ENCODE results near the gene RRBP1. TPM values are rescaled to one million over a fixed set of nuclear protein-coding genes. Genes with fewer than 3 reads are reported as not detected.

The RRBP1 gene
- total RNA-seq, 1 experiment from 2014 or later: 45.3 TPM

- TF ChIP-seq, protein P1, sequence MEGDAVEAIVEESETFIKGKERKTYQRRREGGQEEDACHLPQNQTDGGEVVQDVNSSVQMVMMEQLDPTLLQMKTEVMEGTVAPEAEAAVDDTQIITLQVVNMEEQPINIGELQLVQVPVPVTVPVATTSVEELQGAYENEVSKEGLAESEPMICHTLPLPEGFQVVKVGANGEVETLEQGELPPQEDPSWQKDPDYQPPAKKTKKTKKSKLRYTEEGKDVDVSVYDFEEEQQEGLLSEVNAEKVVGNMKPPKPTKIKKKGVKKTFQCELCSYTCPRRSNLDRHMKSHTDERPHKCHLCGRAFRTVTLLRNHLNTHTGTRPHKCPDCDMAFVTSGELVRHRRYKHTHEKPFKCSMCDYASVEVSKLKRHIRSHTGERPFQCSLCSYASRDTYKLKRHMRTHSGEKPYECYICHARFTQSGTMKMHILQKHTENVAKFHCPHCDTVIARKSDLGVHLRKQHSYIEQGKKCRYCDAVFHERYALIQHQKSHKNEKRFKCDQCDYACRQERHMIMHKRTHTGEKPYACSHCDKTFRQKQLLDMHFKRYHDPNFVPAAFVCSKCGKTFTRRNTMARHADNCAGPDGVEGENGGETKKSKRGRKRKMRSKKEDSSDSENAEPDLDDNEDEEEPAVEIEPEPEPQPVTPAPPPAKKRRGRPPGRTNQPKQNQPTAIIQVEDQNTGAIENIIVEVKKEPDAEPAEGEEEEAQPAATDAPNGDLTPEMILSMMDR (IDR thresholded peaks at IDR 0.05; ENCODE audit: unreplicated experiment): no peak
- CTCF ChIA-PET: no interaction called here
- no TSS peak for BruUV-seq (replicated peaks)
- Mint-ChIP-seq H3K36me3 (ENCODE audit: insufficient read depth, unreplicated experiment) (no peaks in the 10 kb centered on the region), H3K27ac (ENCODE audit: unreplicated experiment) (no peak overlapping the region), H3K27me3 (ENCODE audit: unreplicated experiment) (peaks cover 50% of the 10 kb centered on the region), H3K4me1 (ENCODE audit: low read depth, unreplicated experiment) (no peaks in the 10 kb centered on the region), H3K4me3 (ENCODE audit: low read depth, unreplicated experiment) (no peak overlapping the region), H3K9me3 (ENCODE audit: low read depth, unreplicated experiment) (peaks cover 9% of the 10 kb centered on the region)
- DNase-seq: no peak
- intact Hi-C loops (cut with micrococcal nuclease; ENCODE audit: unreplicated experiment): no loop called here
These were observed 8.1 kb upstream of the RRBP1 start for GRCh38 chr20:17690144-17690543.

- intact Hi-C loops (cut with micrococcal nuclease; ENCODE audit: unreplicated experiment): loop anchor here (10.0 kb wide), 1 partner anchor 206 kb away; no protein-coding TSS in a partner anchor
- CTCF ChIA-PET: no interaction called here
- TF ChIP-seq, protein P1 (IDR thresholded peaks at IDR 0.05; ENCODE audit: unreplicated experiment): no peak
These were observed 6.9 kb upstream of the RRBP1 start for GRCh38 chr20:17688965-17689364.

GRCh38 chr20:17687800-17688199 lies 5.8 kb upstream of the RRBP1 start:
- no peak for DNase-seq
- peaks cover 8% of the 10 kb centered on the region for H3K4me1 Mint-ChIP-seq (ENCODE audit: low read depth, unreplicated experiment)
- TF ChIP-seq, protein P1 (IDR thresholded peaks at IDR 0.05; ENCODE audit: unreplicated experiment): no peak
- no peak overlapping the region for H3K4me3 Mint-ChIP-seq (ENCODE audit: low read depth, unreplicated experiment)
- peaks cover 71% of the 10 kb centered on the region for H3K27me3 Mint-ChIP-seq (ENCODE audit: unreplicated experiment)
- CTCF ChIA-PET: no interaction called here
- no peak overlapping the region for H3K27ac Mint-ChIP-seq (ENCODE audit: unreplicated experiment)
- intact Hi-C loops (cut with micrococcal nuclease; ENCODE audit: unreplicated experiment): loop anchor here (10.0 kb wide), 1 partner anchor 207 kb away; no protein-coding TSS in a partner anchor
- no TSS peak for BruUV-seq (replicated peaks)
- H3K36me3 Mint-ChIP-seq (ENCODE audit: insufficient read depth, unreplicated experiment): peaks cover under 1% of the 10 kb centered on the region
- peaks cover 9% of the 10 kb centered on the region for H3K9me3 Mint-ChIP-seq (ENCODE audit: low read depth, unreplicated experiment)

More at GRCh38 chr20:17688965-17689364, 6.9 kb upstream of the RRBP1 start:
- Mint-ChIP-seq H3K27ac (ENCODE audit: unreplicated experiment) (no peak overlapping the region), H3K9me3 (ENCODE audit: low read depth, unreplicated experiment) (peaks cover 9% of the 10 kb centered on the region), H3K4me1 (ENCODE audit: low read depth, unreplicated experiment) (no peaks in the 10 kb centered on the region), H3K27me3 (ENCODE audit: unreplicated experiment) (peaks cover 62% of the 10 kb centered on the region), H3K36me3 (ENCODE audit: insufficient read depth, unreplicated experiment) (no peaks in the 10 kb centered on the region), H3K4me3 (ENCODE audit: low read depth, unreplicated experiment) (no peak overlapping the region)
- BruUV-seq (replicated peaks): no TSS peak
- no peak for DNase-seq

DNA sequence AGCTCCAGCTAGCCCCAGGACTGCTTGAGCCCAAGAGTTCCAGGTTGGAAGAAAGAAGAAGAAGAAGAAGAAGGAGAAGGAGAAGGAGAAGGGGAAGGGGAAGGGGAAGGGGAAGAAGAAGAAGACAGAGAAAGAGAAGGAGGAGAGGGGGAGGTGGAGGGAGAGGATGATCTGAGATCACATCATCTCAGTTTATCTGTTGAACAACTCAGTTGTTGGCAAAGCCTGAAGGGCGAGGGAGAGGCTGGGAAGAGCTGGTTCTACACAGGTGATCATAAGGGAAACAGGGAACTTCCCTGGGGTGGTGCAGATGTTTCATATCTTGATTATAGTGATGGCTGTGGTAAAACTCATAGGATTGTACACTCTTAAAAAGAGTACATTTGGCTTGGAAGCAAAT lies 3.1 kb upstream of the RRBP1 start:
- TF ChIP-seq, protein P1 (IDR thresholded peaks at IDR 0.05; ENCODE audit: unreplicated experiment): no peak
- peaks cover 17% of the 10 kb centered on the region for H3K36me3 Mint-ChIP-seq (ENCODE audit: insufficient read depth, unreplicated experiment)
- CTCF ChIA-PET: no interaction called here
- peaks cover 52% of the 10 kb centered on the region for H3K27me3 Mint-ChIP-seq (ENCODE audit: unreplicated experiment)
- H3K4me1 Mint-ChIP-seq (ENCODE audit: low read depth, unreplicated experiment): peaks cover 11% of the 10 kb centered on the region
- intact Hi-C loops (cut with micrococcal nuclease; ENCODE audit: unreplicated experiment): loop anchor here (10.0 kb wide), 1 partner anchor 210 kb away; no protein-coding TSS in a partner anchor
- no peak for DNase-seq
- H3K9me3 Mint-ChIP-seq (ENCODE audit: low read depth, unreplicated experiment): peaks cover 9% of the 10 kb centered on the region
- H3K27ac Mint-ChIP-seq (ENCODE audit: unreplicated experiment): no peak overlapping the region
- no peak overlapping the region for H3K4me3 Mint-ChIP-seq (ENCODE audit: low read depth, unreplicated experiment)
- no TSS peak for BruUV-seq (replicated peaks)

Measured in Calu3 (cell line).